Medulla oblongata (tissue), 1 donor: ENCODE results near the gene TCHP.
"Not testable (repeated sequence)": the region's sequence is repeated elsewhere in the genome, so short reads cannot be mapped to it uniquely, and the experiment has no call there.

ENCODE experiments used
- DNase-seq: peaks from one replicate; pipeline ENCODE4 v3.0.0-alpha.2; 2015; ENCODE audit errors: extremely low spot score

TCHP gene

DNA sequence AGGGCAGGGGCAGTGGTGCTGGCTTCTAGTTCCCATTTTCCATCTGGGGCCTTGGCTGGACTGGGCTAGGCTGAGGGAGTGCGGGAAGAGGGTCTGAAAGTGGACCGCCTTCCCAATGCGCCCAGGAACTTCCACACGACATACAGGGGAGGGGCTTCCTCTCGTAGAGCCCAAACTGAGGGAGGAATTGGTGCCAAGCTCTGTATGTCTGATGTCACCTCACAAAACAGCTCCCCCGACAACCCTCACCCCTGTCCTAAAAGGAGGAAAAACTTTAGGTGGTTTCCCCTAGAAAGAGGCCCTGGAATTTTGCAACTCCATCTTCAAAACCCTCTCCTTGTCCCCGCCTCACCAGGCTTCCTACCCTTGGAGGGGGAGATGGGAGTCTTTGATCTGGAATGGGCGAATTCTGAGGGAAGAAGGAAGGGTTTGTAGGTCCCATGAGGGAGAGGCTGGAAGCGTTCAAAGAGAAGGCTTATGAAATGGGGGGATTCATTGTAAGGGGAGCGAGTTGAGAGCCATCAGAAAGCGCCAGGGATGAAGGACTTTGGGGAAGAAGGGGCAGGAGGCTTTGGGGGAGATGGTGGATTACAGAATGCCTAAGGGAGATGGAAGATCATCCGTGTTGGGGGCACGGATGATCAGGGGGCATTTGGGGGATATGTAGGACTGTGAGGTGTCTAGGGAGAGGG lies 20.6 kb upstream of the TCHP start:
- DNase-seq = no peak

- DNase-seq = peak; percentile 91
Measured at GRCh38 chr12:109880043-109880931, 19.8 kb upstream of the TCHP start, which contains the start of gene GLTP. TSS of gene GLTP (minus strand) at chr12:109880541. CDS start at chr12:109880374, 167 bp downstream.

DNA sequence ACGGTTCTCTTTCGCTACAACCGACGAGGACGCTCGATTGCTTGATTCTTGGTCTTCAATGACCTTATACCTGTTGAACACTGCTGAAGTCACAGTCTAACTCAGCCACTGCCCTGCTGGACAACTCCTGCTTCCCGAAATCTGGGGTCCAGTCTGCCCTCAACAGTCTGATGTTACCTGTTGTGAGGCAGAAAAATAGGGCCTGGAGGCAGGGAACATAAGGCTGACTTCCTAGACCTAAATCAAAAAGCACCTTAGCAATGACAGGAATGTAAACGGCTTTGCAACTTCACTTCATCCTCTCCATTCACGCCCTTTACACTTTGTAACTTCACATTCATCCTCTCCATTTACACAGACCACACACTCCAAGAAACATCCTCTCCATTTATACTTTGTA lies 19.1 kb upstream of the TCHP start:
- DNase-seq = no peak

- DNase-seq = no peak
Measured at GRCh38 chr12:109881752-109882151, 18.3 kb upstream of the TCHP start.

DNA sequence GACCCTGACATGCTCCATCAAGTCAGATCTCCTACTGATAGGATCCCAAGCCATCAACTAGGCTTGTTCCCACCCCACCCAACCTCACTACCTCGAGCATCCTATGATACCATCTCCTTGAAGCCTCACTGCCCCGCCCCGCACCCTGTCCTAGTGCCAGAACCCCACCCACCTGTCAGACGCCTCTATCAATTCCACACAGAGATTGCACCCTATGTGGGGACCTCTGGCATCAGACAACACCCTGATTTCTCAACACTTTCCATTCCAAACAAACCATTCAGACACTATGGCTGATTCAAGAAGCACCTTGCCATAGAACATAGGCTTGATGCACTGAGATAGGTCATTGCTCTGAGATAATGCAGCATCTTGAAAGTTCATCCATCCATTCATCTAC lies 16.6 kb upstream of the TCHP start:
- DNase-seq = no peak

DNA sequence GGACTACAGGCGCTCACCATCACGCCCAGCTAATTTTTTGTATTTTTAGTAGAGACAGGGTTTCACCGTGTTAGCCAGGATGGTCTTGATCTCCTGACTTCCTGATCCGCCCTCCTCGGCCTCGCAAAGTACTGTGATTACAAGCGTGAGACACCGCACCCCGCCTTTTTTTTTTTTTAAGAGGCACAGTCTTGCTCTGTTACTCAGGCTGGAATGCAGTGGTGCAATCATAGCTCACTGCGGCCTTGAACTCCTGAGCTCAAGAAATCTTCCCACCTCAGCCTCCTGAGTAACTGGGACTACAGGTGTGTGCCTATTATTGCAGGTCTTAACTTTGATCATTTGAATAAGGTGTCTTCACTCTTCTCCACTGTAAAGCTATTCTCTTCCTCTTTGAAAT lies 14.5 kb upstream of the TCHP start:
- DNase-seq = no peak

- no peak for DNase-seq
Measured at GRCh38 chr12:109888179-109889020, 11.7 kb upstream of the TCHP start.

DNA sequence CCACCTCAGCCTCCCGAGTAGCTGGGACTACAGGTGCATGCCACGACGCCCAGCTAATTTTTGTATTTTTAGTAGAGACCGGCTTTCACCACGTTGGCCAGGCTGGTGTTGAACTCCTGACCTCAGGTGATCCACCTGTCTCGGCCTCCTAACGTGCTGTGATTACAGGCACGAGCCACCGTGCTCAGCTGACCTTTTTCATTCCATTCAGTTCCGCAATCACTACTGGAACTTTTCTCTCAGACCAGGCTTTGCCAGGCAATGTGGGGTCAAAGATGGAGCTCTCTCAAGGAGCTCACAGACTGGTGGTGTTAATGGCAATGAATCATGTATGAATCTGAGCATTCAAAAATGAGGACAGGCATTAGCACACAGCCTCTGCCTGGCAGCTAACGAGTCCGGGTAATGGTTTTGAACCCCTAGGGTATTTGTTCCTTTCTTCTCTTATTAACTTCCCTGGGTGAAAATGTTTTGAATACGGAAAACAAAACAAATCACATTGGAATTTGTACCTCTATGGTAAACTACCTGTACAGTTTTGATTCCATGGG lies 9.4 kb upstream of the TCHP start:
- DNase-seq = no peak

DNA sequence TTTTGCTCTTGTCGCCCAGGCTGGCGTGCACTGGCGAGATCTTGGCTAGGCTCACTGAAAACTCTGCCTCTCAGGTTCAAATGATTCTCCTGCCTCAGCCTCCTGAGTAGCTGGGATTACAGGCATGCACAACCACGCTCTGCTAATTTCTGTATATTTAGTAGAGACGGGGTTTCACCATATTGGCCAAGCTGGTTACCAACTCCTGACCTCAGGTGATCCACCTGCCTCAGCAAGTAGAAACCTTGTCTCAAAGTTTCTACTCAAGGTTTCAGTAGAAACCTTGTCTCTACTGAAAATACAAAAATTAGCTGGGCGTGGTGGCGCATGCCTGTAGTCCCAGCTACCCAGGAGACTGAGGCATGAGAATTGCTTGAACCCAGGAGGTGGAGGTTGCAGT lies 8.3 kb upstream of the TCHP start:
- not testable (repeated sequence) for DNase-seq

DNA sequence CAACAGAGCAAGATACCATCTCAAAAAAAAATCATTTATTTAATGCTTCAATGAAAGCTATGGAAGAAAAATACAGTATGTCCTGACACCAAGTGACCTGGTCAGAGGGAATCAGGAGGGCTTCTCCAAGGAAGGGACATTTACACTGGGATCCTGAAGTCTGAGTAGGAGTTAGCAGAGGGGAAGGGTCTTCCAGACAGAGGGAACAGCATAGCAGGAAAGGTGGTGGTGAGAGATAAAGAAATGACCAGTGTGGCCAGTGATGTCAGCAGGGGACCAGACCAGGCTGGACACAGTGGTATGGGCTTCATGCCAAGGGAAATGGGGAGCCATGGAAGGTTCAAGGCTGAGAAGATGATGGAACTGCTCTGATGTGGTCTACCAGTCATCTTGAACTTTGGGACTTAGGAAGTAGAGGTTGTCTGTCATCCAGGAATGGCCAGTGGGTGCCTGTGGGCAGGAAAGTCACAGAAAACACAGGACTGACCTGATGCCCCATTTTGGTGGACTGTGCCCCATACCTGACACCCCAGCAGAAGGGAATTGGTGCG lies 7.8 kb upstream of the TCHP start:
- no peak for DNase-seq

GRCh38 chr12:109892748-109893147 lies 7.3 kb upstream of the TCHP start:
- no peak for DNase-seq

DNA sequence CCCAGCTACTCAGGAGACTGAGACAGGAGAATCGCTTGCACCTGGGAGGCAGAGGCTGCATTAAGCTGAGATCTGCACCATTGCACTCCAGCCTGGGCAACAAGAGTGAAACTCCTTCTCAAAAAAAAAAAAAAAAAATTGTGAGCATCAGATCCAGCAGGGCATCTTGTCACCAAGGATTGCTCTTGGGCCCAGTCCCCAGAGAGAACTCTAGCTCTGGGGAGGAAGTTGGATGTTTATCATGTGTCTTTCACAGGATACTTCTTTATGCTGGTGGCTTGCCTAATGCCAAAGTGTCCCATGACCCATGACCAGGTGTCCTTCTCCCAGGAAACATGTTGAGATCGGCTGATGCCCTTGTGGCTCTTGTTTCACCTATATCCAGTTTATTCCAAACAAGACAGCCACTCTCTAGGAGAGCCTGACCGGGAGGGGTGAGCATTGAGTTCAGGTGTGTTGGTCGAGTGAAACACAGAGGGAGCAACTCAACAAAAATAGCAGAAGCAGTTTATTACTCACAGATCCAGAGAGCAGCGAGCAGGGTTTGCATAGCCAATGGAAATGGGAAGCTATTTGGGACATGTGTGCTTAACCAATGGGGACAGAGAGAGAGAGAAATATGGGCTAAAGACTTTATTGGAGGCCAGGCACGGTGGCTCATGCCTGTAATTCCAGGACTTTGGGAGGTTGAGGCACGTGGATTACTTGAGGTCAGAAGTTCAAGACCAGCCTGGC lies 6.6 kb upstream of the TCHP start:
- DNase-seq = no peak

DNA sequence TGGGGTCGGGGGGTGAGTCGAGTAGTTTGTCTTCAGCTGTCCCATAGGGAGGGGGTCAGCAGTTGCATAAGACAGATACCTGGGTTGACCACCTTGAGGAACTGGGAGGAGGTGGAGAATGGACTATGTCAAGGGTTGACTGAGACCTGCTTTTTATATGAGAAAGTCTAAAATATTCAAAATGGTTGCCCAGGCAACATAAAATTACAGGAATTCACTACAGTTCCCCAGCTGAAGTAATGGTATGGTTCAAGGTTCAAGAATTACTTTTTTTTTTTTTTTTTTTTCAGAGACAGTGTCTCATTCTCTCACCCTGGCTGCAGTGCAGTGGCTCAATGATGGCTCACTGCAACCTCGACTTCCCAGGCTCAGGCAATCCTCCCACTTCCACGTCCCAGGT lies 5.1 kb upstream of the TCHP start:
- no peak for DNase-seq

DNA sequence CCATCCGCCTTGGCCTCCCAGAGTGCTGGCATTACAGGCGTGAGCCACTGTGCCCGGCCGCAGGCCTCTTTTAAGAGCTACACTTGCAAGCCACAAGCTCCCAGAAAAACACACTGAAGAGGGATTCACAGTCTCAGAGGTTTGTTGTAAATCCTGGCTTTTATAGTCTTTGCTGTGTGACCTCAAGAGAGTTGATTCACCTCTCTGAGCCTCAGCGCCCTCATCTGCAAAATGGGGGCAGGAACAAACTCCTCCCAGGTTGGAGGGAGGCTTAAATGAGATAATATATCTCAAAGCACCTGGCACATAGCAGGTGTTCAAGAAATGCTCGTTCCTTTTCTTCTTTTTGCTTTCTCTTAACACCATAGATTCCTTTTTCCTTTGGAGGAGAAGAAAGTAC lies 3.9 kb upstream of the TCHP start:
- DNase-seq = no peak

GRCh38 chr12:109897029-109897428 lies 3.0 kb upstream of the TCHP start:
- no peak for DNase-seq

DNA sequence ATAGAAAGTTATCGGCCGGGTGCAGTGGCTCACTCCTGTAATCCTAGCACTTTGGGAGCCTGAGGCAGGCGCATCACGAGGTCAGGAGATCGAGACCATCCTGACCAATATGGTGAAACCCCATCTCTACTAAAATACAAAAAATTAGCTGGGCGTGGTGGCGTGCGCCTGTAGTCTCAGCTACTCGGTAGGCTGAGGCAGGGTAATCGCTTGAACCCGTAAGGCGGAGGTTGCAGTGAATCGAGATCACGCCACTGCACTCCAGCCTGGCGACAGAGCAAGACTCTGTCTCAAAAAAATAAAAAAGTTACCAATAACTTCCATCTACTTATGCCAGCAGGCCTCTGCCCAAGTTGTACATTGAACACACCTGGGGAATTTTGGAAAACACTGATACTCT lies 729 bp upstream of the TCHP start:
- DNase-seq = not testable (repeated sequence)

DNA sequence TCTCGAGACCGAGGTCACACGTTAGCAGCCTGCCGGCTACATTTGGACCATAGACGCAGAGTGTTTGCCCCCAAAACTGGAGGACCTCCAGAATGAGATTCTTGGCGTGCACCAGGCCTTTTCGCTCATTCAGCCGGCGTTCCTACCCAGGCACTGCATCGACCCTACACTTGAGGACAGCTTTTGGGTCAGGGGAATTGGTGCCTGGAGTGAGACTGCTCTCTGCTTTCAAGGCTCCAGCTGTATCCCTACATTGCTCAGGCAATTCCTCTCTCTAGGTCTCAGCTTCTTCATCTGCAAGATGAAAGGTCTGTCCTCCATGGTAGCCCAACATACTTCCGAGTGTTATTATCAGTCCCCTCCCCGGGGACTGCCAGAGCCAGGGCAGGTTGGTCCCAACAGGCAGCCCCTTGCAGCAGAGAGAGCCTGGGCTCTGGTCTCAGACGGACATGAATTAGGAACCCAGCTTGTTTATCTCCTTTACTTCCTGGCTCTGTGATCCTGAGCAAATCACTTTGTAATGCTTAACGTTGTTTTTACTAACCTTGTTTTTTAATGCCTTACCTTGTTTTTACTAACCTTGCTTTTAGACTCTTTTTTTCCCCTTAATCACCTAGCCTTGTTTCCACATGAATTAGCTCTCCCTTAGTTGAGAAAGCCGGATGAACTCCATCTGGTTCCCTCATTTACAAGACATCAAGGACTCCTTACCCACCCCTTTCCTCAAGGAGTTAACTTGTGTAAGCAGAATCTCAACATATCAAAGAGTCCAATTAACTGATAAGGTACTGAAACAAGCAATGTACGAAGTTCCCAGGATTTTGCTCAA lies 892 bp downstream of the TCHP start:
- DNase-seq = no peak

- DNase-seq = no peak
Measured at GRCh38 chr12:109902891-109903418, 2.9 kb downstream of the TCHP start.

DNA sequence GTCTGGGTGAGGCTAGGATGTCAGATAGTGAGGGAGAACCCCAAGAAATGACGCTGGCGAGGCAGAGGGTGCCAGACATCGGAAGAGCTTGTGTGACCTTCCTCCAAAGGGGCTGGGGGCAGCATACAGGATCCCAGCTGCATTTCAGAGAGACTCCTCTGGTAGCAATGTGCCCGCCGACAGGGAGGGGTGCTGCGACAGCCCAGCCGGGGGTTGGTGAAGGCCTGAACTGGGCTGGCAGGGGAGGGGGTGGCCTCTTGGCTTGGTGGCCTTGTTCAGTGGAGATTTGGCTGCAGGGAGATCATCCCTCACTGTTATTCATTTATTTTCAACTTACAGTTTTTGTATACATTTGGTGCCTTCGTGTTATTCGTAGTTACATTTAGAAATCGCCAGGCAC lies 5.2 kb downstream of the TCHP start:
- no peak for DNase-seq
